Sigmoid colon (tissue), 7 donors: Measurements from ENCODE around the gene TGIF2. TPM values are rescaled to one million over a fixed set of nuclear protein-coding genes. Genes with fewer than 3 reads are reported as not detected.

ENCODE experiments used
- DNase-seq: peaks from one replicate; pipeline ENCODE4 v3.0.0-alpha.2; 2019
- H3K27ac ChIP-seq, 4 donors: fragments of 200-600 bp; sonication (generic); one replicate each; pipeline ENCODE4 v1.5.1; 2016 to 2019; ENCODE audit warnings: mild to moderate bottlenecking in 1 of 4
- H3K27me3 ChIP-seq, 3 donors: fragments of 200-600 bp; sonication (generic); one replicate each; pipeline ENCODE4 v1.5.1; 2019; ENCODE audit warnings: mild to moderate bottlenecking in 1 of 3
- H3K36me3 ChIP-seq, 4 donors: fragments of 200-600 bp; sonication (generic); one replicate each; pipeline ENCODE4 v1.5.1; 2016 to 2019
- H3K4me1 ChIP-seq, 4 donors: fragments of 200-600 bp; sonication (generic); one replicate each; pipeline ENCODE4 v1.5.1; 2017 to 2019
- H3K4me3 ChIP-seq, 4 donors: fragments of 200-600 bp; sonication (generic); one replicate each; pipeline ENCODE4 v1.5.1; 2017 to 2019; ENCODE audit warnings: mild to moderate bottlenecking in 2 of 4, moderate library complexity in 1 of 4
- H3K9me3 ChIP-seq, 4 donors: fragments of 200-600 bp in 3 of 4; sonication (generic) in 3 of 4; one replicate each; pipeline versions ENCODE4 v1.5.1 to v1.6.1; 2013 to 2019
- EP300 ChIP-seq, 4 donors: sonication (generic); formaldehyde crosslinking; IDR thresholded peaks; one replicate each; pipeline ENCODE4 v1.6.1; 2017; ENCODE audit warnings: antibody characterized with exemption in 4 of 4
- POLR2A ChIP-seq, 2 donors: fragments of 450-650 bp; IDR thresholded peaks; one replicate each; pipeline ENCODE4 v1.6.1; 2016; ENCODE audit warnings: antibody characterized with exemption in 2 of 2, mild to moderate bottlenecking in 2 of 2, moderate library complexity in 2 of 2
- POLR2AphosphoS5 ChIP-seq, 4 donors: sonication (generic); formaldehyde crosslinking; IDR thresholded peaks; one replicate each; pipeline ENCODE4 v1.6.1; 2017; ENCODE audit warnings: antibody characterized with exemption in 4 of 4
- WGBS, 2 donors: extraction: QIAGEN DNeasy Blood & Tissue Kit; methylation state at CpG; one replicate each; pipeline ENCODE4 v1.1.7; 2013; 5-methylcytosine and 5-hydroxymethylcytosine counted together
- intact Hi-C: fragments of 100-400 bp; cut with DNase I; formaldehyde crosslinking; loops from one replicate; pipeline ENCODE4 v1.15.1; 2023
- polyA plus RNA-seq, 3 donors: library from polyadenylated mRNA; stranded (reverse); fragments of 200-250 nt; gene quantifications; one replicate each; pipeline ENCODE4 v1.2.3, GENCODE V29; 2013
- total RNA-seq, 4 donors: library from RNA; depleted of rRNA; stranded (reverse); fragments of >200 nt; gene quantifications; one replicate each; pipeline ENCODE4 v1.1.0, GENCODE V29; 2016
- TF ChIP-seq, protein P1 (sequence below), 4 experiments: fragments of 450-650 bp in 3 of 4; fragments of 200-600 bp in 1 of 4; IDR thresholded peaks; one replicate each; pipeline ENCODE4 v1.5.1; 2016 to 2019; ENCODE audit warnings: antibody characterized with exemption in 4 of 4, mild to moderate bottlenecking in 3 of 4, moderate library complexity in 2 of 4
- donor health status: healthy with polysubstance abuse.
- donor health status: Bipolar disorder and iron deficiency.
- donor health status: healthy.

Gene TGIF2
- total and polyA plus RNA-seq, 7 donors, result 2.1 to 13.6 (median 10.0) TPM

DNA sequence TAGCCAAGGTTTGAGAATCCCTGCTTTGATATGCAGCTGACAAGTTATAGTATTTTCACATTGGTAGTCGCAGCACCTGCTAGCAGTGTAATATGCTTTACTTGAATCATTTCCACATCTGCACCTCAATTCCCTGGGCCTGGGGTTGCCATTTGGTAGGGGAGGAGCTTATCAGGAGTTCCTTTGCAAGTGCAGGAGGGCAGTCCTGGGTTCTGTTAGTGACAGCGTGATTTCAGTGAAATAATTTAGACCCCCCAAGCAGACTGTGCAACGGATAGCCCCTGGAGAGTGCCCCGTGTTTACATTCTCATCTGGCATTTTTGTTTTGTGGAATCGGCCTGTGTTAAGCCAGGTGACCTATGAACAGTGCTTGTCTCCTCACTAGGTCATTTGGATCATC is 38.2 kb downstream of the TGIF2 start:
- Histone ChIP-seq H3K27me3 (no peaks in the 10 kb centered on the region), H3K9me3 (no peaks in the 10 kb centered on the region), H3K27ac (no peak overlapping the region), H3K4me1 (peaks cover 0 to 16% (median 14%) of the 10 kb centered on the region in 4 donors), H3K4me3 (no peak overlapping the region), H3K36me3 (peaks cover 31 to 75% (median 49%) of the 10 kb centered on the region in 4 donors)
- intact Hi-C loops, result loop anchor here (5.0 kb wide), 1 partner anchor 276 kb away; no protein-coding TSS in a partner anchor
- WGBS, 2 donors, result 85 to 90% methylated on average over 5 of the region's 5 CpGs
- no peak for DNase-seq
- TF ChIP-seq, protein P1, sequence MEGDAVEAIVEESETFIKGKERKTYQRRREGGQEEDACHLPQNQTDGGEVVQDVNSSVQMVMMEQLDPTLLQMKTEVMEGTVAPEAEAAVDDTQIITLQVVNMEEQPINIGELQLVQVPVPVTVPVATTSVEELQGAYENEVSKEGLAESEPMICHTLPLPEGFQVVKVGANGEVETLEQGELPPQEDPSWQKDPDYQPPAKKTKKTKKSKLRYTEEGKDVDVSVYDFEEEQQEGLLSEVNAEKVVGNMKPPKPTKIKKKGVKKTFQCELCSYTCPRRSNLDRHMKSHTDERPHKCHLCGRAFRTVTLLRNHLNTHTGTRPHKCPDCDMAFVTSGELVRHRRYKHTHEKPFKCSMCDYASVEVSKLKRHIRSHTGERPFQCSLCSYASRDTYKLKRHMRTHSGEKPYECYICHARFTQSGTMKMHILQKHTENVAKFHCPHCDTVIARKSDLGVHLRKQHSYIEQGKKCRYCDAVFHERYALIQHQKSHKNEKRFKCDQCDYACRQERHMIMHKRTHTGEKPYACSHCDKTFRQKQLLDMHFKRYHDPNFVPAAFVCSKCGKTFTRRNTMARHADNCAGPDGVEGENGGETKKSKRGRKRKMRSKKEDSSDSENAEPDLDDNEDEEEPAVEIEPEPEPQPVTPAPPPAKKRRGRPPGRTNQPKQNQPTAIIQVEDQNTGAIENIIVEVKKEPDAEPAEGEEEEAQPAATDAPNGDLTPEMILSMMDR (IDR thresholded peaks at IDR 0.05), result no peak
- no peak for TF ChIP-seq EP300 (IDR thresholded peaks at IDR 0.05)
- no peak for TF ChIP-seq POLR2AphosphoS5 (IDR thresholded peaks at IDR 0.05)
- no peak for TF ChIP-seq POLR2A (IDR thresholded peaks at IDR 0.05)

DNA sequence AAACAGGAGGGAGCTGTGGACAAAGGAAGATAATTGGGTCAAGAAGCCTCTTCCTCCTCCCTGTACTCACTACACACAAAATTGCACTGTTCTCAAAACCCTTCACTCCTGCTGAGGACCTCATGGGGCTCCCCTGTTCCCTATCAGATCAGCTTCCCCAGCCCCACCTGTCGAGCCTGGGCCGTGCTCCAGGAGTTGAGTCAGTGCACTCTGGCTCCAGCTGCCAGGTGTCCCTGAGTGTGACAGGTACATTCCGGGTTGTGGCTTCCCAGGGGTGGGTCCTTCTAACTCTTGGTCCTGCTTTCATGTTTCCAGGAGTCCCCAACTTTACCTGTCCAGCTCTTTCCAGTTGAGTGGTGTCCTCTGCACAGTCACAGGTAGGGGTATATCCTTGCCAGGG is 40.6 kb downstream of the TGIF2 start:
- DNase-seq, result no peak
- H3K27ac ChIP-seq, result no peak overlapping the region

DNA sequence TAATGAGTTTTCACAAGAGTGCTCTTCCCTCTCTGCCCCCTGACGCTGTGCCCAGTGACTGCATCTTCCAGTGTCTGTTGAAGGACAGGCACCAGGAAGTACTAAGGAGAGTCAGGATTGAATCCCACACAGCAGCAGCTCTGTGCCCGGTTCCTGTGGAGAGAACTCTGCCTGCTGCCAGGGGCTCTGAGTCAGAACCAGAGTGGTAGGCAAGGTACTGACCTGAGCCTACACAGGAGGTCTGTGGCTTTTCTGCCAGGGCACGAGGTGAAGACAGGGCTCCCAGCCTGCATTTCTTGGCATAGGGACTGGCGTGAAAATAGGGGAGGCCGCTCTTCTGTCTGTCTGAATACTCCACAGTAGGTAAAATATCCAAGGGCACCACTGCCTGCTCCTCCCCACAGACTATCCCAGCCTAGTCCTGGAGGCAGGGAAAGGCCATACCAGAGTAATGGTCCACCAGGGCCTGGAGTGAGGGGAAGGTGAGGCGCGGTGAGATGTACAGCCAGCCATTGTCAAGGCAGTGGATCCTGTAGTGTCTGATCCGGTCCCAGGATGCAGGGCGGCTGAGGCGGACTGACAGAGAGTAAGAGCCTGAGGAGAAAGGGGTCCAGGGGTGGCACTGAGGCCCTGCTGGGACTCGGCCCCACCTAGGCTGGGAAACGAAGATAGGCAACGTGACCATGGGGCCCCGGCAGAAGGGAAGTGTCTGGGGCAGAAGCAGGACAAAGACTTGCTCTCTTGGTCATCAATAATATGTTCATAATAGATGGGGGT is 41.6 kb downstream of the TGIF2 start:
- Histone ChIP-seq H3K9me3 (no peaks in the 10 kb centered on the region), H3K27ac (no peak overlapping the region), H3K4me1 (no peaks in the 10 kb centered on the region), H3K36me3 (peaks cover 18 to 51% (median 36%) of the 10 kb centered on the region in 4 donors), H3K4me3 (no peak overlapping the region), H3K27me3 (no peaks in the 10 kb centered on the region)
- intact Hi-C loops, result loop anchor here (5.0 kb wide), 1 partner anchor 272 kb away; no protein-coding TSS in a partner anchor
- 90 to 92% methylated on average over 14 of the region's 14 CpGs for WGBS, 2 donors
- DNase-seq, result no peak
- no peak for TF ChIP-seq POLR2AphosphoS5 (IDR thresholded peaks at IDR 0.05)
- TF ChIP-seq EP300 (IDR thresholded peaks at IDR 0.05), result no peak
- no peak for TF ChIP-seq POLR2A (IDR thresholded peaks at IDR 0.05)
- TF ChIP-seq, protein P1 (IDR thresholded peaks at IDR 0.05), result no peak

More for the DNA sequence above, 40.6 kb downstream of the TGIF2 start:
- TF ChIP-seq POLR2AphosphoS5 (IDR thresholded peaks at IDR 0.05) (no peak), POLR2A (IDR thresholded peaks at IDR 0.05) (no peak), EP300 (IDR thresholded peaks at IDR 0.05) (no peak)
- TF ChIP-seq, protein P1 (IDR thresholded peaks at IDR 0.05), result no peak
- Histone ChIP-seq H3K36me3 (peaks cover 26 to 60% (median 45%) of the 10 kb centered on the region in 4 donors), H3K27me3 (no peaks in the 10 kb centered on the region), H3K9me3 (no peaks in the 10 kb centered on the region), H3K4me1 (no peaks in the 10 kb centered on the region), H3K4me3 (no peak overlapping the region)
- 16 to 67% methylated on average over 3 of the region's 3 CpGs for WGBS, 2 donors
- intact Hi-C loops, result loop anchor here (5.0 kb wide), 1 partner anchor 273 kb away; no protein-coding TSS in a partner anchor

DNA sequence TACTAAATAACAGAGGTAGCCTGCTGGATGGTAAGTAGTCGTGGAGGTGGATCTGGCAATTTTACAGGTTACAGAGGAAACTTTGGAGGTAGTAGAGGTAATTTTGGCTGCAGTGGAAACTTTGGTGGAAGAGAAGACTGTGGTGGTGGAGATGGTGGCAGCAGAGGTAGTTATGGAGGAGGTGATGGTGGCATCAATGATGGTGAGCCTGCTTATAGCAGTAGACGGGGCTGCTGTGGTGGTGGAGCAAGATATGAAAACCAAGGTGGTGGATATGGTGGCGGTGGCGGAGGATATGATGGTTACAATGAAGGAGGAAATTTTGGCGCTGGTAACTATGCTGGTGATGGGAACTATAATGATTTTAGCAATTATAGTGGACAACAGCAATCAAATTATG is 47.5 kb downstream of the TGIF2 start:
- WGBS, 2 donors, result 94 to 96% methylated on average over 5 of the region's 5 CpGs
- no peak for DNase-seq
- intact Hi-C loops, result no loop called here
- no peaks in the 10 kb centered on the region for H3K27me3 ChIP-seq
- TF ChIP-seq EP300 (IDR thresholded peaks at IDR 0.05), result no peak
- TF ChIP-seq, protein P1 (IDR thresholded peaks at IDR 0.05), result no peak
- TF ChIP-seq POLR2A (IDR thresholded peaks at IDR 0.05), result no peak
- no peak for TF ChIP-seq POLR2AphosphoS5 (IDR thresholded peaks at IDR 0.05)
- H3K4me1 ChIP-seq, result no peaks in the 10 kb centered on the region
- no peak overlapping the region for H3K4me3 ChIP-seq
- H3K9me3 ChIP-seq, result no peaks in the 10 kb centered on the region
- H3K36me3 ChIP-seq, result no peaks in the 10 kb centered on the region
- H3K27ac ChIP-seq, result no peak overlapping the region
